ENCODE data around the gene YIPF2. TPM values are rescaled to one million over a fixed set of nuclear protein-coding genes. Genes with fewer than 3 reads are reported as not detected.
"Not testable (repeated sequence)": the region's sequence is repeated elsewhere in the genome, so short reads cannot be mapped to it uniquely, and the experiment has no call there.

The YIPF2 gene
- polyA plus RNA-seq, 1 of the 3 experiments (the other 2 are of a cell fraction): 61.3 TPM

GRCh38 chr19:10878253-10878652 is 50.2 kb downstream of the YIPF2 start:
- Histone ChIP-seq H4K20me1 (ENCODE audit: insufficient read depth) (peaks cover 64% of the 10 kb centered on the region), H3F3A (replicated peaks; ENCODE audit: insufficient read depth) (no peaks in the 10 kb centered on the region), H3K4me3 (ENCODE audit: low read depth in 2 of 2, low read length in 1 of 2) (no peak overlapping the region), H3K9ac (no peak overlapping the region), H3K9me2 (no peaks in the 10 kb centered on the region), H3K27me3 (ENCODE audit: insufficient read depth) (no peaks in the 10 kb centered on the region), H3K4me2 (no peak overlapping the region), H2AFZ (ENCODE audit: low read depth) (no peak overlapping the region), H3K9me3 (no peaks in the 10 kb centered on the region), H3K79me2 (ENCODE audit: insufficient read depth) (peaks cover 100% of the 10 kb centered on the region), H3K27ac (ENCODE audit: low read depth in 2 of 2, low read length in 1 of 2) (0 out of 4 replicates have a peak overlapping the region, but pooled peaks of 1 of the 2 experiments have one; percentile 11), H3K36me3 (replicated peaks in 1 of 2; ENCODE audit: control insufficient read depth in 1 of 2, insufficient read depth in 2 of 2, low read length in 1 of 2) (no peaks in the 10 kb centered on the region), H3K4me1 (ENCODE audit: control insufficient read depth in 1 of 2, insufficient read depth in 2 of 2, low read depth in 1 of 2, low read length in 1 of 2) (peaks cover 13 to 15% of the 10 kb centered on the region in 2 experiments; a peak in 2 of 4 replicates)
- 100% methylated on average over 3 of the region's 3 CpGs for WGBS (ENCODE audit: low lambda C conversion rate)
- TF ChIP-seq EZH2phosphoT487 (IDR thresholded peaks at IDR 0.05; ENCODE audit: borderline replicate concordance, low read depth) (no peak), REST (IDR thresholded peaks at IDR 0.05; ENCODE audit: low read depth, low read length) (no peak), RAD21 (IDR thresholded peaks at IDR 0.05; ENCODE audit: low read length) (no peak), USF2 (IDR thresholded peaks at IDR 0.05; ENCODE audit: borderline replicate concordance, low read depth, low read length) (no peak), CTCF (IDR thresholded peaks at IDR 0.05) (no peak), SIN3A (IDR thresholded peaks at IDR 0.05; ENCODE audit: borderline replicate concordance, low read depth, low read length) (no peak), ZBTB33 (IDR thresholded peaks at IDR 0.05; ENCODE audit: borderline replicate concordance, low read depth) (no peak), PBX3 (IDR thresholded peaks at IDR 0.05) (no peak), NFIC (IDR thresholded peaks at IDR 0.05; ENCODE audit: borderline replicate concordance) (no peak), TEAD4 (IDR thresholded peaks at IDR 0.05; ENCODE audit: borderline replicate concordance, insufficient read depth) (no peak)
- no peak for DNase-seq
- CTCF ChIA-PET: interaction anchor here (0.6 to 1.7 kb wide), 4 partner anchors 10 to 226 kb away, joined by 3 to 6 read pairs (median 3); no protein-coding TSS in a partner anchor
- POLR2A ChIA-PET: no interaction called here

GRCh38 chr19:10877608-10878007 is 50.8 kb downstream of the YIPF2 start:
- H3K4me2 ChIP-seq; DNase-seq; H3F3A ChIP-seq (replicated peaks; ENCODE audit: insufficient read depth); H3K4me3 ChIP-seq (ENCODE audit: low read depth in 2 of 2, low read length in 1 of 2); H3K9me2 ChIP-seq; H3K9me3 ChIP-seq; H3K27me3 ChIP-seq (ENCODE audit: insufficient read depth); H3K9ac ChIP-seq; H3K27ac ChIP-seq (ENCODE audit: low read depth in 2 of 2, low read length in 1 of 2); H3K36me3 ChIP-seq (replicated peaks in 1 of 2; ENCODE audit: control insufficient read depth in 1 of 2, insufficient read depth in 2 of 2, low read length in 1 of 2); POLR2A ChIA-PET; H2AFZ ChIP-seq (ENCODE audit: low read depth): not testable (repeated sequence)
- CTCF ChIA-PET: interaction anchor here (0.6 to 1.2 kb wide), 5 partner anchors 23 to 226 kb away, joined by 3 to 4 read pairs (median 3); partner anchors contain the start of gene TMED1
- H4K20me1 ChIP-seq (ENCODE audit: insufficient read depth): peaks cover 60% of the 10 kb centered on the region
- H3K4me1 ChIP-seq (ENCODE audit: control insufficient read depth in 1 of 2, insufficient read depth in 2 of 2, low read depth in 1 of 2, low read length in 1 of 2): peaks cover 19% of the 10 kb centered on the region in 2 experiments; a peak in 2 of 4 replicates
- WGBS (ENCODE audit: low lambda C conversion rate): 95% methylated on average over 9 of the region's 9 CpGs
- H3K79me2 ChIP-seq (ENCODE audit: insufficient read depth): peaks cover 100% of the 10 kb centered on the region
